Islet precursor cell (in vitro differentiated cells): ENCODE data around the gene SLC27A3.

ENCODE experiments used
- DNase-seq: peaks from one replicate; pipeline ENCODE4 v3.0.0-alpha.2; 2018

Gene SLC27A3

GRCh38 chr1:153774780-153775457 lies at the start of gene SLC27A3:
Gene SLC27A3 (plus strand): TSS chr1:153775407. CDS start chr1:153775498, 91 bp downstream.
- peak; percentile 81 for DNase-seq

GRCh38 chr1:153727463-153728304 lies 47.5 kb upstream of the SLC27A3 start, which contains the start of gene INTS3:
Gene INTS3 (plus strand): TSS chr1:153728050. CDS start chr1:153728635, 585 bp downstream.
- peak; percentile 100 for DNase-seq

DNA sequence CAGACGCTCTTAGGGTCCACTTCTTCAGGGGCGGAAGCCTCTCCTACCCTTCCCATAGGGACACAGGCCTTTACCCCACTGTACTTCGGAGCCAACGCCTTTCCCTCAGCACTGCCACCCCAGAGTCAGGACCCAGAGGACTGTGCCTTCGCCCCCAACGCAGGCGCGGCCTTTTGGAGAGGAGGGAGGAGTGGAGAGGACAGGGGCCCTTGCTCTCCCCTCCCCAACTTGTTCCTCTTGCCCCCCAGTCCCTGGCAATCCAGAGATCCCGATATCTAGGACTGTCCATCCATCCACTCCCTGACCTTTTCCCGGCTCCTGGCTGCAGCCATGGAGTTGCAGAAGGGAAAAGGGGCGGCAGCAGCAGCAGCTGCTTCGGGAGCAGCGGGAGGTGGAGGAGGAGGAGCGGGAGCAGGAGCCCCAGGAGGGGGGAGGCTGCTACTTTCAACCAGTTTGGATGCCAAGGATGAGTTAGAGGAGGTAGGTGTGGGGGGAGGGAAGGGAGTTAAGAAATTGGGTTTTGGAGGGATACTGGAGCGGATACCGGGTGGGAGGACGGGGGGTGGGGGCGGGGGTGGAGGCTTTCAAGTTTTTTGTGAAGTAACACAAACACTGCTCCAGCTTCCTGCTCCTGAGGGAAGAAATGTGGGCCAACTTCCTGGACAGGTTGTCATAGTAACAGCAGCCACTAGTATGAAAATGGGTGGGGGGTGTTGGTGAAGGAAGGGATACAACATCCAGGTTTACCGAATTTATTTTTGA lies 46.7 kb upstream of the SLC27A3 start:
- DNase-seq = peak; percentile 68

DNA sequence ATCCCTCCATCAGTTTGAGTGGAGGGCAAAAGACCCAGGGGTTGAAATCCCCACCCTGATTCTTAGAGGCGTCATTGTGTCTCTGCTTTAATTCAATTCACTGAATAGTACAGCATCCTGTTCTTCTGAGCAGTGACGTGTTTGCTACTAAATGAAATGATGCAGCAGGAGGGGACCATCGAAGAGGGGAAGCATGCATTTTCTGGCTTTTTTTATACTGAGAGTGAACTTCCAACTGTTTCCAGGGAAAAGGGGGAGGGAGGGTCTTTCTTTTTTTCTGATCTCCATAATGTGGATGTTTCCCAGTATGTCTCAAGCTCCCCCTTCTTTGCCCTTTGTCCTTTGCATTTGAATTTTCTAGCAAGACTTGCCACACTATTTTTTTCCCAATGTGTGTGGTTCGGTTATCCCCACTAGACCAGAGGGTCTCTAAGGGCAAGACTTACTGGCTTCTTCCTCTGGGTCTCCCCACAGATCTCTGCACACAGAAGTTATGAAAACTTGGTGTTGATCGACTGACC lies 44.7 kb upstream of the SLC27A3 start:
- no peak for DNase-seq

- no peak for DNase-seq
These were observed 41.2 kb upstream of the SLC27A3 start for GRCh38 chr1:153733970-153734369.

DNA sequence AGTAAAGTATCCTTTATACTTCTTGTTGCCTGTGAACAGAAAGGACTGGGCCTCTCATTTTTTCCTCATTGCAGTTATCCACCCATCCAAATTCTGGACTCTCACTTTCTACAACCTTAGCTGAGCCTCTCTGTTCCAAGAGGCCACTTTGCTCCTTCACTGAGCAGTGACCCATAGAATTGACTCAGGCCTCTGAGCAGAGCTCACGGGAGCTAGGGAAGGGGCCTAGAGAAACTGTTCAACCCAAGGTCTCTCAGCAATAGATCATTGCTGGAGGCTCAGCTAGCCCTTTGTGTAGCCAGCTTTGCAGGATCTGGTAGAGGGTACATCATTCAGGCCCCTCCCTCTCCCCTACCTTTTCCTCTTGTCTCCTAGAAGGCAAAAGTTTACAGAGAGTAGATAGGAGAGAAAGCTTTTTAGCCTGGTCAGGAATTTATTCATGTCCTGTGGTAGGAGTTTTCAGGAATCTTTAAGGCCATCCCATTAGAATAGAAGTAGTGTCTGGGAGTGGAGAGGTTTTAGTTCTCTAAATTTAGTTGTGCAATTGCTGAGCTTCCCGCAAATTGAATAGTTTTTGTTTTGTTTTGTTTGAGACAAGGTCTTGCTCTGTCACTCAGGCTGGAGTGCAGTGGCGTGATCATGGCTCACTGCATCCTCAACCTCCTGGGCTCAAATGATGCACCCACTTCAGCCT lies 40.7 kb upstream of the SLC27A3 start:
- no peak for DNase-seq

- no peak for DNase-seq
These were observed 40.2 kb upstream of the SLC27A3 start for GRCh38 chr1:153735090-153735420.

DNA sequence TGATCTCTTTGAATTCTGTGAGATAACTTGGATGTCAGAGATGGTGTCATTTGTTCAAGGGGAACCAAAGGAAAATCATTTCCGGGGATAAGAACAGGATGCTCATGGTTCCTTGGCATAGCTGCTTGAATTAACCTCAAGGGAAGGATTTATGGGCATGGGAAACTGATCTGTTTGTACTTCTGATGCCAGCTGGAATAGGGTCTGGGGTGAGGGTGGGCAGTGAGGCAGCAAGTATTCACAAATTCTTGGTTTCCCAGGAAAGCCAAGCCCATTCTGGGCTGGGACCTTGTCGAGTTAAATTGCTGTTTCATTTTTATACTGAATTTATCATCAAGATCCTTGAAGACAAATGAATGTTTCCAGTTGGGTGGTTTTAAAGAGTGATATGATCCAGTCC lies 33.2 kb upstream of the SLC27A3 start:
- no peak for DNase-seq

- DNase-seq = no peak
These were observed 32.6 kb upstream of the SLC27A3 start for GRCh38 chr1:153742411-153743142.

DNA sequence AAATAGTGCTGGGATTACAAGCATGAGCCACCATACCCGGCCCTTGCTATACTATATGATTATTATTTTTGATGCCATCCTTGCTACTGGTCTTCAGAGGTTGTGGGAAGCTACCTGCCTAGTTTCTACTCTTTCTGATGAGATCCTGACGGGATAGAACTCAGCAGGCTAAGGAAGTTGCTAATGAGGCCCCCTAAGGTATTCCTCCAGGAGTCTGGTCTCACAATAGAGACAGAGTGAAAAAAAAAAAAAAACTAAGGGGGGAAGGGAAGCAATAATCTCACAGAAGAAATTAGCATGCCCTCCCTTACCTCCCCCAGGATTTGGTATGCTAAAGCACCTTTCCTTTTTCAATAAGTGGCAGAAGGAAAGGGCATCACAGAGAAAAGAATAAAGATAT lies 29.8 kb upstream of the SLC27A3 start:
- no peak for DNase-seq

DNA sequence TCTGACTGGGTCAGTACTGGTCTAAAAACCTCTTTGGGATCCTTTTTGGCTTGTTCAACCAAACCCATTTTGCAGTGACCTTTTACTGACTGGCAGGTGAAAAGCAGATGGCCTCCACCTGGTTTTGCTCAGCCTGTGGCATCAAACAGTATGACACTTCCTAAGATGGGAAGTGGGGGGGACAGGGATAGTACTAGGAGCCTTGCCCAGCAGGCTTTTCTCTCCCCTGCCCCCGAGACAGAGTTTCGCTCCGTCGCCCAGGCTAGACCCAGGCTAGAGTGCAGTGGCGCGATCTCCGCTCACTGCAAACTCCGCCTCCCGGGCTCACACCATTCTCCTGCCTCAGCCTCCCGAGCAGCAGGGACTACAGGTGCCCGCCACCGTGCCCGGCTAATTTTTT lies 29.0 kb upstream of the SLC27A3 start:
- DNase-seq = no peak

- no peak for DNase-seq
These were observed 26.3 kb upstream of the SLC27A3 start for GRCh38 chr1:153748903-153749302.

DNA sequence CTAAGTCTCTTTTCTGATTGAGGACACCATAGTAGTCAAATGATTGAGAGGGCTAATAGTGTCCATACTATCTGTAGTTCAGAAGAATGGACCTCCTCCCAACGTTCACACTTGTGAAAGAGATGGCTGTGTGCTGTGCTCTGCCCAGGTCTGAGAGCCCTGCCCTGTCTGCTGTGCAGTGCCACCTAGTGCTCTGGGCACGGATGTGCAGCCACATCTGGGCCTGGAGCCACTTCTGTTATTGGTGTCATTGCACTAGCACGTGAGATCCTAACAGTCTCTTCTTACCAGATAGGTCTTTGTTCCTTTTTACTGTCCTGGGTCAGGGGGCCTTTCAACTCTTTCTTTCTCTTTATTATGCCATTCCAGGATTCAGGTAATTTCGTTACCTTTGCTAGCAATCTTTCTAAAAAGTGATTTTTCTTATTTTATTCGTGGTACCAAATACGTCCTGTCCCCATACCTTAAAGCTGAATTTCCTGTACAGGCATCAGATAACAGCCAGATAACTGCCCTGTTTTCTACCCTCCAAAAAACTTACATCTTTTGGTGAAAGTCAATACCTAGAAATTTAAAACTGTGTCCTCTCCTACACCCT lies 25.7 kb upstream of the SLC27A3 start:
- DNase-seq = peak; percentile 90

GRCh38 chr1:153750026-153750995 lies 24.9 kb upstream of the SLC27A3 start:
- no peak for DNase-seq

DNA sequence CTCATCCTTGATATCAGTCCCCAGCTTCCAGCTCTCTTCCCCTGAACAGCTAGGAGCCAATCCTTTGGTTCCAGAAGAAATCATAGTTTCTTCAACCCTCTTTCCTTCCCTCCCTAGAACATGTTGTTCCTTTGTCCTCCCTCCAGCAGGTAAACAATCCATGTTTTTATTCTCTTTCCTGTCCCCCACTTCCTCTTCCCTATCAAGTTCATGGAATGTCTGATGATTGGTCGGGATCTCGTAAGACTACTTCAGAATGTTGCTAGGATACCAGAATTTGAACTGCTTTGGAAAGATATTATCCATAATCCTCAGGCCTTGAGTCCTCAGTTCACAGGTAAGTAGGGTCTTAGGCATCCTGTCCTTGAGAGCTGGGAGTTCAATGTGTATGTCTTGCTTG lies 23.1 kb upstream of the SLC27A3 start:
- DNase-seq = no peak

- no peak for DNase-seq
These were observed 22.5 kb upstream of the SLC27A3 start for GRCh38 chr1:153752571-153753195.

DNA sequence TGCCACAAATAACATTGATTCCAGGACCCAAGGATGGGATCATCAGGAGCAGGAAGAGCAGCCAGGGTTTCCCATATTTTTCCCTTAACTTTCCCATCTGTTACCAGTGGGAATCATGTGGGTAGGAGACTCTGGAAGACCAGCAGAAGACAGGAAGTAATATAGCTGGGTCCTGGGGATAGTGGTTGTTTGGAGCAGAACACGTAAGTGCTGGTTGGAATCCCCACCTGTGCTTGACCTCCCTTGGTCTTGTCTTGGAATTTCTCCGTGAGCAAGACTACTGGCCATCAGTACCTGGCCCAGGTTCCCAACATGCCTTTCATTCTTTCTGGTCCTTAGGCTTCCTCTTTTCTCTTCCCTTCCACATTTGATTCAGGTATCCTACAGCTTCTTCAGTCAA lies 20.9 kb upstream of the SLC27A3 start:
- no peak for DNase-seq

DNA sequence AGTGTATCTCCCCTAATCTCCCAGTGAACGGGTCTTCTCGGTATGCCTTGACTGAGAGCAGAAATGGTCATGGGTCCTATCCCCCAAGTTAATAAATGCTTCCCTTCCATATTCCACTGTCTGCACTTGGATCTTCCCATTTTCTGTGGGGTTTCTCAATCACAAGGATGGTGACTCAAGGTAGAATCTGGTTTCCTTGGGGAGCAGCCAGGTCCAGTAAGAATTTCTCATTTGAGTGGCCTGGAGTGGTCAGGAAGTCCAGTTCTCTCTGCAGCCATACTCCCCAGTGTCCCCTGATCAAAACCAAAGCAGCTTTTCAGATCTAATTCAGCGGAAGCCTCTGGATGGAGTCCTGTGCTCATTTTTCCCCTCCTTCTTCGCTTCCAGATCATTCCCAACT lies 14.8 kb upstream of the SLC27A3 start:
- no peak for DNase-seq

- DNase-seq = no peak
These were observed 11.6 kb upstream of the SLC27A3 start for GRCh38 chr1:153763365-153764225.
